UCSD-AML1 (cell line): ENCODE data around the gene FAM199X.

Experiments
- DNase-seq: peaks from one replicate; lab custom pipeline; 2025; ENCODE audit not compliant: unreplicated experiment; lab: John Stamatoyannopoulos, UW

The FAM199X gene

DNA sequence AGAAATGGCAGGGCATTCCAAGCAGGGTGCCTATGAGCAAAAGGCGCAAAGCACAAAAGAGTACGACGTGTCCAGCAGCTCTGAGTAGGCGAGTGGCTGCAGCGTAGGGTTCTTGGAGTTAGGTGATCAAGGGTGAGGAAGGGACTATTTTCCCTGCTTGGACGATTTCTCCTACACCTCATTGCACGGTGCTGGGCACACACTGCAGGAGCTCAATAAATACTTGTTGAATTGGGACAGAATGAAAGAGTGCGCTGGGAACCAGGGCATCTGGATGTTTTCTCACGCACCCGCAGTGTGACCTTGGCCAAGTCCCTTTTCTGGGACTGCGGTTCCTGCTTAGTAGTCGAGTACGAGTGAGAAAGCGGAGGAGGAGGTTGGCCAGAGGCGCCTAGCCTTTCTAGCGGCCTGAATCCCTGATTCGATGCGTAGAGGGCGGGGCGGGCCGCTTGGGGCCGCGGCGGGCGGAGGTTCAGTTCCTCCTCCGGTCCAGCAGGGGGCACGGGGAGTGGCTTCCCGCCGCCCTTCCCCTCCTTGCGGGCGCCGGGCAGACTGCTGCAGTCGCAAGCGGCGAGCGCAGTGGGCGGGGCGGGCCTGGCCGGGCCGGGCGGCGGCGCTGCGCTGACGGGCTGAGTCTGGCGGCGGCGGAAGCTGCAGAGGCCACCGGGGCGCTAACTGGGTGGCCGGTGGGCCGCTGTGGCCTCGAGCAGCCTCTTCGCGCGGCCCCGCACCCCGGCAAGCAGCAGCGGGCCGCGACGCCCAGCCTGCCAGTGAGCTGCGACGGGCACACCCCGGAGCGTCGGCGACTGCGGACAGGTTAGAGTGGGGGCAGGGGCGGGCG, at the start of gene FAM199X:
Gene FAM199X, plus strand, starts transcription at position 560 of the 841 bp plus-strand sequence. CDS start 333 bp downstream, outside the sequence.
- DNase-seq = peak; percentile 91

DNA sequence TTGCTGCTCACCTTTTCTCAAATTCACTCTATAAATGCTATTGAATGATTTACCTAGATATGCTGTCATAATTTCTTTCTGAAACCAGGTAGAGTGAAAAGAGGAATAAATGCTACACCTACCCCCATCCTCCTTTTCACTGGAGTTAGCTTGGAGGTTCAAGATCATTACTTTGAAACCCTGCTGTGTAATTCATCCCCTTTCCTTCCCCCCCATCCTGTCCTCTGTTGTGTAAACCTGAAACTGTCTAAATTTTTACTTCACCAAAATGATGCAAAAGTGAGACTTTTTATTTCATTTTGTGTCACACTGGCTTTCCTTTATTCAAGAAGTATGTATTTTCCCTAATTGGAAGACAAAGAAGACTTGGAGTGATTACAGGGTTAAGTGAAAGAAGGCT, 48.5 kb upstream of the FAM199X start:
- no peak for DNase-seq

DNA sequence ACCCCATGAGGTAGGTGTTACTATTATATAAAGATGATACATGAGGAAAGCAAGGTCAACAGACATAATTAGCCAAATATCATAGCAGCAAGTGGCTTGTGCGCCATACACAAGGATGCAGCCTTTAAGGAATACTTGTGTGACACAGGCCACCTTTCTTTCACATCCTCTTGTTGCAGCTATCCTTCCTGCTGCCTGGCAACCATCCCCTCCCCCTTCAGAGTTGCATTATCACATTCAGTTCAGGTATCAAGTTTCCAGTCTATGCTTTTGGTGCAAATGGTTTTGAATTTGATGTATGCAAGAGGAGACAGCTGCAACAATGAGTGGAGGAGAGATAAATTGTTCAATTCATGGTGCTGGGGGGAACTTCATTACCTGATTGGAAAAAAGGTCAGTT, 47.5 kb upstream of the FAM199X start:
- DNase-seq = no peak

DNA sequence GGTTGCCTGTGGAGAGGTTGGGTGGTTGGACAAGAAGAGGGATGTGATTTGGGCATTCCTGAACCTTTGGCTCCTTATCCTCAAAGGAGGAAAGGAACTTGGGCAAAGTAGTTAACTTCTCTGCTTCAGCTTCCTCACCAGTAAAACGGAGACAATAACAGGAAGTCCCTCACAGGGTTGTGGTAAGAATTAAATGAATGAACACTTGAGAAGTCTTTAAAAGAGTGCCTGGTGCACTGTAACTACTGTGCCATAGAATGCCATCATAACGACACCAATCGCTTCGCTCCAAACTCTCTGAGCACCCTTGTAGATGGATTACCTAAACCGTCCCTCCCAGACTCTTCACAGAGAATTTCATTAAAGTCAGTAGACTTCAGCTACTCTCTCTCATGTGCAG, 43.4 kb upstream of the FAM199X start:
- DNase-seq = no peak

DNA sequence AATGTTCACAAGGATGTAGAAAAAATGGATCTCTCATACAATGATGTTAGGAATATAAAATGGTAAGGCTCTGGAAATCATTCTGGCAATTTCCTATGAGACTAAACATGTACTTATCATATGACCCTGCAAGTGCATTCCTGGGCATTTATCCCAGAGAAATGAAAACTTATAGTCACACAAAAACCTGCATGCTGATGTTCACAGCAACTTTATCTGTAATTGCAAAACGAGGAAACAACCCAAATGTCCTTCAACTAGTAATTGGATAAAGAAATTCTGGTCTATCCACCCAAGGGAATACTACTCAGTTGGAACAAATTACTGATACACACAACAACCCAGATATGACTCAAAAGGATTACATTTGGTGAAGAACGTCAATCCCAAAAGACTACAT, 39.4 kb upstream of the FAM199X start:
- no peak for DNase-seq

DNA sequence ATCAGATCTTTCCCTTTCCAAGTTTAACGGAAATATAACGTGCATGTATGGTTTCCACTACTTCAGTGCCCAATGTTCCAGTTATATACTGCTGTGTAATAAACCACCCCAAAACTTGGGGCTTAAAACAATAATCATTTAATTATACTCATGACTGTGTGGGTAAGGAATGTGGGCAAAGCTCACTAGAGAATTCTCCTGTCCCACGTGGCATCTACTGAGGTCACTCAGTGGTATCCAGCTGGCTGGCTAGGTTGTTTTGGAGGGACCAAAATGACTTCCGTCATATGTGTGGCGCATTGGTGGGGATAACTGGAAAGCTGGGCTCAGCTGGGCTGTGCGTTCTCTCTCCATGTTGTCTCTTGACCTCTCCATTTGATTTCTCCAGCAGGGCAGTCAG, 35.4 kb upstream of the FAM199X start:
- no peak for DNase-seq

DNA sequence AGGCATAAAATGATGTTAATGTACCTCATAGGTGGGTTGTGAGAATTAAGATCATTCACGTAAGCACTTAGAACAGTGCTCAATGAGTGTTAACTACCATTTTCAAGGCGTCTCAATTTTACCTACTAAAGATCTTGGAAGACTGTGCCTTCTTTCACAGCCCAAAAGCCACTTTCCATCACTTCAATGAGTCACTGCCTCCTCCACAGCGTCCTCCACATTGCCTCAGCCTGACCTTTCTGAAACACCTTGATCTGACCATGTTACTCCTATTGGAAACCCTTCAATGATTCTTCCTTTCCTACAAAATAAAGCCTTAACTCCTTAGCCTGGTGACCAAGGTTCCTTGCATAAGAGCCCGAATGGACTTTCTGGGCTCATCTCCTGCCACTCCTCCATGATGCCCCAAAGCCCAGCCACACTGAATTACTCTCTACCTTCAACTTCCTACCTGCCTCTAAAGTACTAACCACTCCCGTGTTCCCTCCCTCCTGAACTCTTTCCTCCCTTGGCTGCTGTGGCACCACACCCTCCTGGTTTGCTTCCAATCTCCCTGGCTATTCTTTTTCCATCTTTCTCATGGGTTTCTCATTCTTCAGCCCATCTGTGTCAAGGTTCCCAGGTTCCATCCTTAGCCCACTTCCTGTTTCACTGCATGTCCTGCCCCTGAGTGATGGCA, 31.5 kb upstream of the FAM199X start:
- no peak for DNase-seq

DNA sequence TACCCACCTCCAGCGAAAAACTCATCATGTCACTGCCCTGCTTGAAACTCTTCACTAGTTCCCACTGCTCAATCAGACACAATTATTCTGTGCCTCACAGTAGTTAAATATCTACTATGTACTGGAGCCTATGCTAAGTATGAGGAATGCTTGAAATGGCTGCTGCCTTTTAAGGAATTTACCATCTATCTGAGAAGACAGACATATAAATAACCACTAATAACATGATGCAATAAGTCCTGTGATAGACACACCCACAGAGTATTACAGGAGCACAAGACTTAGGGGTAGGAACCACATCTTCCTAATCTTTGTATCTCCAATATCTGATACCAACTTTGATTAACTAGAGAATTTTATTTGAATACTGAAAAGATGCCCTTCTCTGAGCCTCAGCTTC, 30.6 kb upstream of the FAM199X start:
- DNase-seq = no peak

DNA sequence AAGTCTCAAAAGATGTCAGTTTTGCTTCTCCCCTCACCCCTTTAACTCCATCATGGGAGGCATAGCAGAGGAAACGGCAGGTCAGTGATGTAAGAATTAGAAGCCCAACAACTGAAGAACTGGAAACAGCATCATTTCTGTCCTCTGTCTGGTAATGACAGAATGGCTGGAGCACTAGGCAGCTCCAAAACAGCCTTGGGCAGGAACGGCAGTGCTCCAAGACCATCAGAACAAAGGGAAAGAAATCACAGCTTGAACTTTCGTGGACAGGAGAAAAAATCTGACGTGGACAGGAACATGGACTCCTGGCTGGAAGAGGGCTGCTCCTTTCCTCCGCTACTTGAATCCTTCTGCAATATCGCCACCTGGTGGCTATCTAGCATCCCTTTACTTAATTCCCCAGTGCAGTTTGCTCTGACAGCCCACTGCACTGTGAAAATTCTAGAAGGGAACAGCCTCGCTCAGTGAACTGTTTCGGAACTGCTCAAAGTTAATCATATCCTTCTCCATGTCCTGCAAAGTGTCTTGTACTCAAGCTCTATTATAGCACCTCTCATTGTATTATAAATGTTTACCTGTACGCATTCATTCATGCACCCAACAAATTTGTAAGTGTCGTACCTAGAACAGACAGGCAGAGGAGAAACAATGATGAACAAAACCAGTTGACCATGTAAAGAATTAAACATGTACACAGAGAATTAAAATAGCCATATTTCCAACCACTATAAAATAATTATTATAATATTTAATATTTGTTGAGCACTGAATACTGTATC, 29.8 kb upstream of the FAM199X start:
- peak; percentile 32 for DNase-seq

DNA sequence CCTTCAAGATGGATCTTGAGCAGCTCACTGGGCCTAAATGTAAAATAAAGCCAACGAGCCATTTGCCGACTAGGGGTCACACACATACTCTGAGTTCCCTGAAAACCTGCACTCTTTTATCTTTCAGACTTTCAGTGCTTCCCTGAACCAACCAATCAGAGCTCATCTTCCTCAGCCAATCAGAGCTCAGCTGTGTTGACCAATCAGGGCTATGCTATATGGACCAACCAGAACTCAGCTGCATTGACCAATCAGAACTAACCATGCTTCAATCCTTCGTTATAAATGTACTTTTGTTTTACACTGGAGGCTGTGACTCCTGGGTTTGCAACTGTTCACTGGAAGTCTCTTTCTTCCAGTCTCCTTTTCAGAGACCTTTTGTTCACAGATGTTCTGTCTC, 28.8 kb upstream of the FAM199X start:
- no peak for DNase-seq

DNA sequence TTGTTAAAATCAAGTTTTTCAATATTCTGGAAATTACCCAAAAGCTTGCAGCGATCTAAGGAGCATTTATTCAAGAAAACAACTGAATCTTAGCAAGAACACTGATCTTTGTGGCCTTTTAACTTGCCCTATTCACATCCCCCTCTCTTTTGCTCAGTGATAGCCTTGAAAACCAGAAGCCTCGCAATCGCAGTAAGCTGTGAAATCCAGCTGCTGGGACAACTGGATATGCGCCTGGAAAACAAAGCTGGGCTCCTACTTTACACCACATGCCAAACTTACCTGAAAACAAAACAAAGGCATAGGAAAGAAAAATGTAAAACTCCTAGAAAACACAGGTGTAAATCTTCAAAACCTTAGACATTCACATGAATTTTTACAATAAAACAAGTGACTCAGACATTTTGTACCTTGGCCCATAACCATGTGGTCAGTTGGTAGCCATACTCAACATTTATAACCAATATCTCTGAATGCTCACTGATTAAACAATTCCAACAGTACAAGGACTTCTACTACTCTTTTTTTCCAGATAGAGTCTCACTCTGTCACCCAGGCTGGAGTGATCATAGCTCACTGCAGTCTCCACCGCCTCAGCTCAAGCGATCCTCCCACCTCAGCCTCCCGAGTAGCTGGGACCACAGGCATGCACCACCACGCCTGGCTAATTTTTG, 25.0 kb upstream of the FAM199X start:
- DNase-seq = no peak

DNA sequence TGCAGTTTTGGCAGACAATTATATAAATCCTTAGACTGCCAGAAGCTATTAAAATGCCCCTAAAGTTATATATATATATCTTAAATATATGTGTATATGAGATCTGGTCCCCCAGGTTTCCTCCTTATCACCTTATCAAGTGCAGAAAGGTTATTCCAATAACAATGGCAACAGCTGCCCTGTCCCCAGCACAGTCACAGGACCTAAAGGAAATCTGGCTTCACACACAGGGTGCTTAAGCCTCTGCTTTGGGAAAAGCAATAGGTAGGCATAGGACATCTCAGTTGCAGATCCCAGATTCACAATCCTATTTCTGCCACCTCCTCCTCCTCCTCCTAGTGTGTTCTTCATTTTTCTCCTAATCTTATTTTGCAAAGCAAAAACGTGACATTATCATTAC, 15.2 kb upstream of the FAM199X start:
- no peak for DNase-seq

DNA sequence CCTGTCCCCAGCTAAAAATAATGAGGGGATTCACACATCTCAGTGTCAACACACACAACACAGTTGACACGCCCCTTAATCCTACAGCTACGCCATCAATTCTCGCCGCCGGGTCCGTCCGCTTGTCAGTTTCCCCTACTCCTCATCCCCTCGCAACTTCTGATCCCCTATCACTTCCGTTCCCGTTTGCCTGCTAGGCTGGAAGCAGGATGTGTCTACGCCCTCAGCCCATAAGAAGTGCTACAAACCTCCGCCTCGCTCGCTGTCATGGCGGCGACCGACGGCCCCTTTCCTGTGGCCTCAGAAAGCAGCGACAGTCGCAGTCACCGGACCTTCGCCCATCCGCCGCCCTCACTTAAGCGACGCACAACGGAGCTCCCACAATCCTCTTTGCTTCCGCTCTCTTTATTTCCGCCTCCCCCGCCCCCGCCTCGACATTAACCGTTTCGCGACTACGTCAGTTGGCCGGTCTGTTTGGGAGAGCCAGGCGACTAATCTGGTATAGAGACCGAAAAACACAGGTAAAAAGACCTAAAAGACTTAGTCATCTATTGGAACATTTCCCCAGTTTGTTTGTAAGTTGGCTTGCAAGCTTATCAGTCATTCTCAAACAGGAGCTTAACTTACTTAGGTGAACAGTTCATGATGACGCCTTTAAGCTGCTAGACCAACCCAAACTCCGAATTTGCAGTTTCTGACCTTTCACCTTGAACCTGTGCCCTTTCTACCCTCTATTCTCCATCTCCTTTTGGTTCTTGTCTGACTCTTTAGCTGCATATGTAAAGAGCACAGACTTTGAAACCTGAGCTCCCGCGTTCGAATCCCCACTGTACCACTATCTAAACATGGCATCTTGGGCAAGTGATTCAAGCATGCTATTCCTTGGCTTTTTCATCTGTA, 9.4 kb upstream of the FAM199X start, which contains the start of gene SLC25A53:
Gene SLC25A53, minus strand, starts transcription at position 380 of the 900 bp plus-strand sequence. CDS start 51,752 bp downstream, outside the sequence.
- DNase-seq = peak; percentile 85

DNA sequence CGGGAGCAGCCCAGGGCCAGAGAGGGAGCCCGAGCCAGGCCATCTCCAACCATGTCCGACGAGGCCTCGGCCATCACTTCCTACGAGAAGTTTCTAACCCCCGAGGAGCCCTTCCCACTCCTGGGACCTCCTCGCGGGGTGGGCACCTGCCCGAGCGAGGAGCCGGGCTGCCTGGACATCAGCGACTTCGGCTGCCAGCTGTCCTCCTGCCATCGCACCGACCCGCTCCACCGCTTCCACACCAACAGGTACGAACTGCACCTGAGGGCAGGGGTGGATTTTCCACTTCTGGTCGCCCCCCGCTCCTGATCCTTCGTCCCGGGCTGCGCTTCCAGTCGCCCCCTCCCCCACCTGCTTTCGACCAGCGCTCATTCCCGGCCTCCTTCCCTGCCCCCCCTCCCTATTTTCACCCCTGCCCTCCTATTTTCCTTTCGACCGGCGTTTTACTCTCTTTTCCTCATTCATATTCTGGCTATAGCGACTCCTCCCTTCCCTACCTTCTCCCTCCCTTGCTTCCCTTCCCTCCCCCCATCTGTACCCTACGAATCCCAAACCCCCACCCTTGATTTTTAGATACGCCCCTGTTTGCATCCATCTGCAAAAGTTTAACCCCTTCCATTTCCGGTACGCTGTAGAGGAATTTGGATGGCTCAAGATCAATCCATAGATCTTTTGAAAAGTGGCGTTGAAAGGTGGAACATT, 633 bp downstream of the FAM199X start:
- no peak for DNase-seq

DNA sequence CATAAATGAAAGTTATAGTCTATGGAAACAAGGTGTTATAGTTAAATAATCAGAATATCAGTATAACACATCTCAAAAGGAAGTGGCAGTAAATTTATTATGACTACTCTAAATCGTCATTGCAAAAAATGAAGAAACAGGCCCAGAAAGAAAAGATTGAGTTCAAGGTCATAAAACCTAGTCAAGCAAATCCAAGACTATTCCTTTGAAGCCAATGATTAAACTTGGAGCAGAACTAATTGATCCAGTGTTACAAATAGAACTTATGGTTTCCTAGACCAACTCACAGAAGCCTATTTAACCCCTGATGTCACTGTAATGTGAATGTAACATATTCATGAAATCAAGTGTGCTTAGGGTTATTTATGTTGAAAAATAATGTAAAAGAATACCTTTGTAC, 1.9 kb downstream of the FAM199X start:
- no peak for DNase-seq

DNA sequence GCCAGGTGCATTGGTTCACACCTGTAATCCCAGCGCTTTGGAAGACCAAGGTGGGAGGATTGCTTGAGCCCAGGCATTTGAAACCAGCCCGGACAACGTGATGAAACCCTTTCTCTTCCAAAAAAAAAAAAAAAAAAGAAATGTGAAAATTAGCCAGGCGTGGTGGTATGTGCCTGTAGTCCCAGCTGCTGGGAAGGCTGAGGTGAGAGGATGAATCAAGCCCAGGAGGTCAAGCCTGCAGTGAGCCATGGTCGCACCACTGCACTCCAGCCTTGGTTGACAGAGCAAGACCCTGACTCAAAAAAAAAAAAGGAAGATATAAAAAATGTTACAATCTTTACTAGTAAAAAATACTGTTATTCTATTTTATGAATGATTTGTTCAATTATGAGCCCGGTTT, 5.9 kb downstream of the FAM199X start:
- DNase-seq = no peak

DNA sequence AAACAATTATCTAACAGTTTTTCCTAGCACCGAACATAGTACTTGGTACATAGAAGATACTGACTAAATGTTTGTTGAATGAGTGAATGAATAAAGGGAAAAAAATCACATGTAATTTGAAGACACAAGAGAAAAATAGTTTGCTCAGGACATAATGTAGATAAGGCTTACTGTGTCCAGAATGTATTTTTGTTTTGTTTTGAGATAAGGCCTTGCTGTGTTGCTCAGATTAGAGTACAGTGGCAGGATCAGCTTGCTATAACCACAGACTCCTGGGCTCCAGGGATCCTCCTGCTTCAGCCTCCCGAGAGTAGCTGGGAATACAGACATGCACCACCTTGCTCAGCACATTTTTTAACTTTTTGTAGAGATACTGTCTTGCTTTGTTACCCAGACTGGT, 6.5 kb downstream of the FAM199X start:
- DNase-seq = no peak

DNA sequence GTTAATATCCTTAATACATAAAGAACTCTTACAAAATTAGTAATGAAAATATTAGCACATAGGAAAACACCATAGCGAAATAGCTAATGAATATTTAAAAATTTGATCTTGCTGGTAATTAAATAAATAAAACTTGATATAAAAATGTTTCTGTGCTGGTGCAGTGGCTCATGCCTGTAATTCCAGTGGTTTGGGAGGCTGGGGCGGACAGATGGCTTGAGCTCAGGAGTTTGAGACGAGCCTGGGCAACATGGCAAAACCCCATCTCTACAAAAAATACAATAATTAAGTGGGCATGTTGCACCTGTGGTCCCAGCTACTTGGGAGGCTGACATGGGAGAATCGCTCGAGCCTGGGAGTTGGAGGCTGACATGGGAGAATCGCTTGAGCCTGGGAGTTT, 7.6 kb downstream of the FAM199X start:
- no peak for DNase-seq

DNA sequence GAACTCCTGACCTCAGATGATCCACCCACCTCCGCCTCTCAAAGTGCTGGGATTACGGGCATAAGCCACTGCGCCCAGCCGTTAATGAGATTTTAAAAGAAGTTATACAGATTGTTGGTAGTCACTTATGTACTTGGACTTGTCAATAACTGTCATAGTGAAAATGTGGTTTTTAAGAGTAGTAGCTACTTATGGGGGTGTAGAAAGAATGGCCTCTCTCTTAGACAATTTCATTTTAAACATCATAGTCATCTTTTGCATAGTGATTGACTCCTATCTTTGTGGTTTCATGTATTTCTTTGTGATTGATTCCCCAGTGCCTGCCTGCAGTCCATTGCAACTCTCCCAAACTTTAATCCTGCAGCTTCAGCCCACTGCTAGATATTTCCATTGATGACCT, 17.4 kb downstream of the FAM199X start:
- DNase-seq = no peak
